LoVo (cell line): Measurements from ENCODE around the gene DEUP1.
"Not testable (repeated sequence)": the region's sequence is repeated elsewhere in the genome, so short reads cannot be mapped to it uniquely, and the experiment has no call there.

Source experiments
- DNase-seq: peaks from one replicate; pipeline ENCODE4 v3.0.0-alpha.2; 2016; ENCODE audit warnings: low spot score

DEUP1 gene, protein sequence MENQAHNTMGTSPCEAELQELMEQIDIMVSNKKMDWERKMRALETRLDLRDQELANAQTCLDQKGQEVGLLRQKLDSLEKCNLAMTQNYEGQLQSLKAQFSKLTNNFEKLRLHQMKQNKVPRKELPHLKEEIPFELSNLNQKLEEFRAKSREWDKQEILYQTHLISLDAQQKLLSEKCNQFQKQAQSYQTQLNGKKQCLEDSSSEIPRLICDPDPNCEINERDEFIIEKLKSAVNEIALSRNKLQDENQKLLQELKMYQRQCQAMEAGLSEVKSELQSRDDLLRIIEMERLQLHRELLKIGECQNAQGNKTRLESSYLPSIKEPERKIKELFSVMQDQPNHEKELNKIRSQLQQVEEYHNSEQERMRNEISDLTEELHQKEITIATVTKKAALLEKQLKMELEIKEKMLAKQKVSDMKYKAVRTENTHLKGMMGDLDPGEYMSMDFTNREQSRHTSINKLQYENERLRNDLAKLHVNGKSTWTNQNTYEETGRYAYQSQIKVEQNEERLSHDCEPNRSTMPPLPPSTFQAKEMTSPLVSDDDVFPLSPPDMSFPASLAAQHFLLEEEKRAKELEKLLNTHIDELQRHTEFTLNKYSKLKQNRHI

DNA sequence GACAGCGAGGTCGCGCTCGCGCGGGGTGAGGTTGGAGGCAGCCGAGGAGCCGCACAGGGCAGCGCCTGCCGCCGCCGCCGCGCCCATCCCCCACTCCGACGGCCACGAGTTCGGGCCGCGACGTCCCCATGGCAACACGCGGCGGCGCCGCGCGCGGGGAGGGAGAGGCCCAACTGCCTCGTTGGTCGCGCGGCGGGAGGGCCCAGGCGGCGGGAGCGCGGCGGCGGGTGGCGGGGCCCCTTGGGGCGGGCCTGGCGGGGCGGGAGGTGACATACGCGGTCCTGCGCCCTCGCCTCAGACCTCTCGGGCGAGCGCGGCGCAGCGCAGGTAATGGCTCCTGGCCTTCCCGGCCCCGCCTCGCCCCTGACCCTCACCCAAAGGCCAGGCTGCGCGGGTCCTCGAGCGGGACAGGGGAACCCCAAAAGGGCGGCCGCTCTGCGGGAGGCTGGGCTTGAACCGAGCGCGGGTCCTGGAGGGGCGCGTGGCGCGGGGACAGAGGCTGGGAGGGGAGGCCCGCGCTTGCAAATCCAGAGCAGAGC lies at the start of gene DEUP1:
Gene DEUP1, plus strand, starts transcription at position 297 of the 539 bp plus-strand sequence. CDS start 1,518 bp downstream, outside the sequence.
- DNase-seq: no peak

DNA sequence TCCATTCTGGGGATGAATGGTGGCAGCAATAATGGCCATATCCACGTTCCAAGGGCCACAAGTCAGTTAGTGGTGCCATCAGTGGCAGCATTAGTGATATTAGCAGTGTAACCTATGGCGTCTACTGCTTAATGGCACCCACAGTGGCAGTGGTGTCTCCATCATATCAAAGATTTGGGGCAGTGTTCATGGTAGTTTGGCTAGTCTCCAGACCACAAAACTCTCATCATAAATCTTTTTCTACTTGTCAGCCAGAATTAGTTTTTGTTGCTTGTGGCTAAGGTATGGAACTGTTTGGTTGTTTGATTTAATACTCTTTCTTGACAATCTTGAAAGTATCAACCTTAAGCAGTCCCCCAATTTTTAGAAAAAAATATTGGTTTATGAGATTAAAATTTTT lies 45.1 kb upstream of the DEUP1 start:
- DNase-seq: no peak

DNA sequence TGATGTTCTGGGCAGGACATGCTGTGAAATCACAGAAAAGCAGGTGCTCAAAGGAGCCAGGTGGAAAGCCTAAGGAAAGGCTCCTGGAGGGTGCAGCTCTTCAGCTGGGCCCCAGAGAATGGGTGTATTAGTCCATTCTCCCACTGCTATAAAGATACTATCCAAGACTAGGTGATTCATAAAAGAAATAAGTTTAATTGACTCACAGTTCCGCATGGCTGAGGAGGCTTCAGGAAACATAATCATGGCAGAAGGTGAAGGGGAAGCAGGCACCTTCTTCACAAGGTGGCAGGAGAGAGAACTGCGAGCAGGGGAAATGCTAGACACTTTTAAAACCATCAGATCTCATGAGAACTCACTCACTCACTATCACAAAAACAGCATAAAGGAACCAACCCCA lies 43.1 kb upstream of the DEUP1 start:
- no peak for DNase-seq

GRCh38 chr11:93288079-93288478 lies 42.5 kb upstream of the DEUP1 start:
- no peak for DNase-seq

GRCh38 chr11:93288767-93289166 lies 41.8 kb upstream of the DEUP1 start:
- DNase-seq: no peak

DNA sequence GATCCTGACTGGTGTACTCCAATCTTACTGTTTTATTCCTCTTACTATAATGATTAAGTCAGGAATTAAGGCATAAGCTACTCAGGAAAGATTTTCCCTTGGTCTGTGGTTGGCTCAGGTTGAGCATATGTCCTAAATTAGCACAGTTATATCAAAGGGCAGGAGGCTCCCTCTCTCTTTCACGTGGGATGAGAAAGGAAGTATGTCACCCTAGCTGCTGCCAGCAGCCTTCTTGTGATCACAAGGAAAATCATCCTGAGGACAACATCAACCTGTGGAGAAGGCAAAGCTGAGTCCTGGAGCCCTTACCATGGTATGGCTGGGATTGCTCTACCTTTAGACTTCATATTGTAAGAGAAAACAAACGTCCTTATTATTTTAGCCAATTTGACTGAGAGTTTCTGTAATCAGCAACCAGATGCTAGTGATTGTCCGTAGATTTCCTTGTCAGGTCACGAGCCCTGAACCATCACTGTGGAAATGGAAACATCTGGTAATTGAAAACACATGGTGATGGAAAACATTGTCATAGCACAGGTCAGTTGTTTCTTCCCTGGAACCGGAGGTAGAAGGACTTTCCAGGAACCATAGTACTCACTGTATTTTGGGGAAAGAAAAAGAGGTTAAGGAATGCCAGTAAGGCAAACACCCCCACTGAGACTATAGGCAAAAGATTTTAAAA lies 40.6 kb upstream of the DEUP1 start:
- DNase-seq: no peak

- no peak for DNase-seq
These were observed 39.4 kb upstream of the DEUP1 start for GRCh38 chr11:93291110-93291509.

DNA sequence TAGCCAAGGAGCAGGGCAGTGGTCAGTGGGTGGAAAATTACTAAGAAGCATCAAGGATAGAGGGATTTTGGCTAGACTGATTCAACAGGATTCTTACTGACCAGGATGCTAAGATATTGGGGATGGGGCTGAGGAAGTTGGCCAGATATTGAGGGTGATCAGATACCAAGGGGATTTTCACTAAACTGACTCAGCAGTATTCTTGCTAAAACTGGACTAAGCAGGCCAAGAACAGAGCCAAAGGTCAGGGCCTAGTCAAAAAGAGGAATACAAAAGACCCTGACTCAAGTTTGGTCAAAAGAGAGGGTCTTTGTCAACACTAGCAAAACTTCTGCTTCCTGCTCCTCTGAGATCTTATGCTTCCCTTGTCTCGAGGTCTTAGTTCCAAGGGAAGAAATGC lies 38.6 kb upstream of the DEUP1 start:
- DNase-seq: no peak

DNA sequence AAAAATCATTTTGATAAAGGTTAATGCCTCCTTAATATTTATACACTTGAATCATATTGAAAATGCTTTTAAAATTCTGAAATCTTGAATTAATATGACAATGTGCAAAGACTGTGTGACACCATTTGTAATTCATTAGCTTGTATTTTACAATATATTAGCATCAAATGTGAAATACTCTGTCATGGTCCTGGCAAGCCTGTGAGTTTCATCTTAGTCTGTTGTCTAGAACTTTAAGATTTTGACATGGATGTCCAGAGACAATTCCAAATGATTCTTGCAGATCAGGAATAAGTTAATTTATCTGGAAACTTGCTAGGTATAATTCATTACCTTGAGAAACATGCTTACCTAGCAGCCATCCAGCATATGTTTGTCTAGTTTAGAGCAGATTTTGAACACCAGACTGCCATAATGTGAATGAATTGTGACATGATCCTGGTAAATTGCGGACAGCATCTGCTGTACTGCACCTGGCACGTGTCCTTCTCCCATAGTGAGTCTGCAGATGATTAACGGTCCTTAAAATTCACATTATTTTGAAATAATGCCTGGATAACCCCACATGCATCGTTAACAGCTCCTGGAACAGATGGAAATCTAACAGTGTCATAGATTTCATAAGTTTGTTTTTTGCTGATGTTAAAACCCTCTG lies 34.5 kb upstream of the DEUP1 start:
- no peak for DNase-seq

DNA sequence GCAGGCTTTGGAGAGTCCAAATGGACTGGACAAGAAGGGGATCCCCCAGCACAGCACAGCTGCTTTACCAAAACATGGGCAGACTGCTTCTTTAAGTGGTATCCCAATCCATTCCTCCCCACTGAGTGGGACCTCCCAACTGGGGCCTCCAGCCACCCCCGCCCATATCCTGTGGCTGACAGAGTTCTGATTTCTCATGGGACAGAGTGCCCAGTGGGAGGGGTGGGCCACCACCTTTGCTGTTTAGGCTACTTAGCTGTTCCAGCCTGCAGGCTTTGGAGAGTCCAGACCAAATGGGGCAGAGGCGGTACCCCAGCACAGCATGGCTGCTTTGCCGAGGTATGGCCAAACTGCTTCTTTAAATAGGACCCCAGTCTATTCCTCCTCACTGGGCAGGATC lies 26.9 kb upstream of the DEUP1 start:
- no peak for DNase-seq

DNA sequence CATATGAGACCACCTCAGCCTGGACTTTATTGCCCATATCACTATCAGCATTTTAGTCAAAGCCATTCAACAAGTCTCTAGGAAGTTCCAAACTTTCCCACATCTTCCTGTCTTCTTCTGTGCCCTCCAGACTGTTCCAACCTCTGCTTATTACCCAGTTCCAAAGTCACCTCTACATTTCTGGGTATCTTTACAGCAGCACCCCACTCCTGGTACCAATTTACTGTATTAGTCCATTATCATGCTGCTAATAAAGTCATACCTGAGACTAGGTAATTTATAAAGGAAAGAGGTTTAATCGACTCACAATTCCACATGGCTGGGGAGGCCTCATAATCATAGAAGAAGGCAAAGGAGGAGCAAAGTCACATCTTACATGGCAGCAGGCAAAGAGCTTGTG lies 16.1 kb upstream of the DEUP1 start:
- not testable (repeated sequence) for DNase-seq

DNA sequence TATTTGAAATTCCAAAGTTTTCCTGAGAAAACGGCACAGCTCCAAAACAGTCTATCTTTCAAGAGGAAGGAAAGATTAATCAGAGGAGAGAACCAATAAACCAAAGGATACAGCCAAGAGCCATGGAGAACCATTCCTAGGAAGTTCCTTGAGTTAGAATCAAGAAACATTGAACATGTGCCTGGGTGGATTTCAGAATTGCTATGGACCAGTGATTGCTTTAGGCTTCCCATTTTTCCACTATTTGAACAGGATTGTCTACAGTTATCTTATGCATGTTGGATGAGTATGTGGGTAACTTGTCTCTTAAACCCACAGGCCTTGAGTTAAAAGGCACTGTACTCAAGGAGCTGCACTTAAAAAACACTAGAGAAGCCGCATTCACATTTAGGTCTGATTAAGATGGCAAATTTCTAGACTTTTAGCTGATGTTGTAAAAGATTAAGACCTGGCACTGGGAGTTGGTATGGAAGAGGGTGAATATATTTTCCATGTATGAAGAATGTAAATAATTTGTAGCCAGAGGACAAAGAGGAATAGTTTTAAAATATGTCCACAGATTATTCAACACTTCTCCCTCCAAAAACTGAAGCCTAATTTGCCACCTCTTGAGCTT lies 11.2 kb upstream of the DEUP1 start:
- no peak for DNase-seq

GRCh38 chr11:93320230-93320629 lies 10.3 kb upstream of the DEUP1 start:
- DNase-seq: no peak

GRCh38 chr11:93322207-93322606 lies 8.3 kb upstream of the DEUP1 start:
- DNase-seq: no peak

DNA sequence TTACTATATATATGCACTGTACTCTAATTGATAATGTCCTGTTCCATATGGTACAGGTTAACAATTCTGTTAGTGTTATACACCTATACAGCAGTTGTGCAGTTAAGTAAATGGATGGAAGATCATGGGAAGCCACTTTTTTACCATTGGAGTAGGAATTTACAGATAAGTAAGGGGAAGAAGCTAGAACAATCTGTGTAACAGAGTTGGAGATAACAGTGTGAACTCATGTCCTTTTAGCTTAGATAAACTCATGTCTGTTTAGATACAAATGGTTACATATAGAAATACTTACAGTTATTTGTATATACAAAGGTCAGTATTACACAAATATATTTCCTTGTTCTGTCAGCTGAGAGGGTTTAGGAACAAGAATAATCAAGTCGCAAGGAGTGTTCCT lies 6.8 kb upstream of the DEUP1 start:
- no peak for DNase-seq

GRCh38 chr11:93324500-93324899 lies 6.0 kb upstream of the DEUP1 start:
- DNase-seq: no peak

DNA sequence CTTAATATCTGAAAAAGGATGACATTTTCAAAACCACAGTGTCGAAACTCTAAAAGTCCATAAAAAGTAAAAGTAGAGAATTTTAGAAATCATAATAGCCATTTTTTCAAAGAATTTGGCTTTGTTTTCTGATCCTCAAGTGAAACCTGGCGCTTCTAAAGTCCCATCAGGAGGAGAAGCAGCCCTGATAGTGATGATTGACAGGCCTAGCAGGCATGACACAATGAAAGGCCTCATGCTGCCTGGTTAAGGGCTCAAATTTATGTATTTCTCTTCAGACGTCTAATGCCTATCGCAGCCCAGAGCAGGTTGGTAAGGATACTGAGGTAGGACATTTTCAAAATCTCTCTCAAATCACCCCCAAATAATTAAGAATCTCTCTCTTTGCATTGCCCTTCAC lies 3.9 kb upstream of the DEUP1 start:
- no peak for DNase-seq

- no peak for DNase-seq
These were observed 551 bp upstream of the DEUP1 start for GRCh38 chr11:93329936-93330445.

- no peak for DNase-seq
These were observed 9.7 kb downstream of the DEUP1 start for GRCh38 chr11:93340223-93340622.

DNA sequence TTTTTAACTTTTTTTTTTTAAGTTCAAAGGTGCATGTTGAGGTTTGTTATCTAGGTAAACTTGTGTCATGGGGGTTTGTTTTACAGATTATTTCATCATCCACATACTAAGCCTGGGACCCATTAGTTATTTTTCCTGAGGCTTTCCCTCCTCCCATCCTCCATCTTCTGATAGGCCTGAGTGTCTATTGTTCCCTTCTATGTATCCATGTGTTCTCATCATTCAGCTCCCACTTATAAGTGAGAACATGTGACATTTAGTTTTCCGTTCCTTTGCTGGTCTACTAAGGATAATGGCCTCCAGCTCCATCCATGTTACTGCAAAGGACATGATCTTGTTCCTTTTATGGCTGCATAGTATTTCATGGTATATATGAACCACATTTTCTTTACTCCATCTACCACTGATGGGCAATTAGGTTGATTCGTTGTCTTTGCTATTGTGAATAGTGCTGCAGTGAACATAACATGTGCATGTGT lies 14.4 kb downstream of the DEUP1 start:
- DNase-seq: no peak

- DNase-seq: no peak
These were observed 18.4 kb downstream of the DEUP1 start for GRCh38 chr11:93348930-93349329.

DNA sequence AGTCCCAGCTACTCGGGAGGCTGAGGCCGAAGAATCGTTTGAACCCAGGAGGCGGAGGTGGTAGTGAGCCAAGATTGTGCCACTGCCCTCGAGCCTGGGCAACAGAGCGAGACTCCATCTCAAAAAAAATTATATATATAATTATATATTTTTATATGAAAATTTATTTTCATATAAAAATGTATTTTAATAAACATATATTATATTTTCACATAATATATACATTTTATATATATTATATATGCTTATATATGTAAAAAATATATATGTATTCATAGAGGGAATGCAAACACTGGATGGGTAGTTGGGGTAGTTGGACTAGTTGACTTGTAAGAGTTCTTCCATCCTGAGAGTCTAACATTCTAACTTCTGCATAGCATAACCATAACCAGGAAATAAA lies 20.3 kb downstream of the DEUP1 start:
- no peak for DNase-seq
